ENCODE data around the gene PARD6B.
"Not testable (repeated sequence)": the region's sequence is repeated elsewhere in the genome, so short reads cannot be mapped to it uniquely, and the experiment has no call there.

The PARD6B gene

DNA sequence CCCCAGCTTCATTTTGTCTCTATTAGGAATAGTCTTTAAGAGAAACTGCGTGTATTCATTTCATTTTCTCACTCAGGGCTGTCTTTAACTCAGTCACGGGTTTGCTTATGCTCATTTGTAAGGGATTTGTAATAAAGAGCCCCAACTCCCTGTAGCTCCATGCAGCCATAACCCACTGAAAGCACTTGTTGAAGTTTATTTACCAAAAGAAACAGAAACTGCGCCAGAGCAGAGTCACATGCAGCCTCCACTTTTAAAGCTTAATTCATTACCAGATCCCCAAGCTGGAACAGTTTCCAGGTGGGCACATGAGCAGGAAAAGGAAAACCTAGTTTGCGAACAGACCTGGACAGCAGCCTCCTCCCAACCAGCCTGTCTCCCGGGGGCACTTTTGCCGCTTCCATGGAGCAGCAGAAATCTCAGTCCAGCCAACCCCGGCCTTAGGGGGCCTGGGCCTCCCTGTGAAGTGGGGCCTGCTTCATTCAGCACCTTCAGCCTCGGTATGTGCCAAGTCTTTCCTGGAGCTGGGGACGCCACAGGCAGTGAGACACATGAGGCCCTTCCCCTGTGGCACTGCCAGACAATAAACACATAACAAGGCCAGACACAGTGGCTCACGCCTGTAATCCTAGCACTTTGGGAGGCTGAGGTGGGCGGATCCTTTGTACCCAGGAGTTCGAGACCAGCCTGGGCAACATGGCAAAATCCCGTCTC, 68.0 kb downstream of the PARD6B start:
- no peak for DNase-seq
- H3K36me3 Mint-ChIP-seq (ENCODE audit: low read depth) = no peaks in the 10 kb centered on the region
- H3K9me3 Mint-ChIP-seq = no peaks in the 10 kb centered on the region
- H3K27ac Mint-ChIP-seq = no peak overlapping the region
- H3K4me1 Mint-ChIP-seq = peaks cover 19% of the 10 kb centered on the region
- H3K4me3 Mint-ChIP-seq = no peak overlapping the region
- H3K27me3 Mint-ChIP-seq (ENCODE audit: low read depth, poor library complexity) = no peaks in the 10 kb centered on the region
- TF ChIP-seq, protein P1, sequence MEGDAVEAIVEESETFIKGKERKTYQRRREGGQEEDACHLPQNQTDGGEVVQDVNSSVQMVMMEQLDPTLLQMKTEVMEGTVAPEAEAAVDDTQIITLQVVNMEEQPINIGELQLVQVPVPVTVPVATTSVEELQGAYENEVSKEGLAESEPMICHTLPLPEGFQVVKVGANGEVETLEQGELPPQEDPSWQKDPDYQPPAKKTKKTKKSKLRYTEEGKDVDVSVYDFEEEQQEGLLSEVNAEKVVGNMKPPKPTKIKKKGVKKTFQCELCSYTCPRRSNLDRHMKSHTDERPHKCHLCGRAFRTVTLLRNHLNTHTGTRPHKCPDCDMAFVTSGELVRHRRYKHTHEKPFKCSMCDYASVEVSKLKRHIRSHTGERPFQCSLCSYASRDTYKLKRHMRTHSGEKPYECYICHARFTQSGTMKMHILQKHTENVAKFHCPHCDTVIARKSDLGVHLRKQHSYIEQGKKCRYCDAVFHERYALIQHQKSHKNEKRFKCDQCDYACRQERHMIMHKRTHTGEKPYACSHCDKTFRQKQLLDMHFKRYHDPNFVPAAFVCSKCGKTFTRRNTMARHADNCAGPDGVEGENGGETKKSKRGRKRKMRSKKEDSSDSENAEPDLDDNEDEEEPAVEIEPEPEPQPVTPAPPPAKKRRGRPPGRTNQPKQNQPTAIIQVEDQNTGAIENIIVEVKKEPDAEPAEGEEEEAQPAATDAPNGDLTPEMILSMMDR (IDR thresholded peaks at IDR 0.05) = no peak

- Mint-ChIP-seq H3K27ac (peak overlapping the region; percentile 54), H3K9me3 (no peaks in the 10 kb centered on the region), H3K4me3 (no peak overlapping the region), H3K4me1 (peaks cover 19% of the 10 kb centered on the region), H3K27me3 (ENCODE audit: low read depth, poor library complexity) (no peaks in the 10 kb centered on the region), H3K36me3 (ENCODE audit: low read depth) (no peaks in the 10 kb centered on the region)
- DNase-seq = no peak
- TF ChIP-seq, protein P1 (IDR thresholded peaks at IDR 0.05) = no peak
Observed at GRCh38 chr20:50799890-50800550, 68.6 kb downstream of the PARD6B start.

DNA sequence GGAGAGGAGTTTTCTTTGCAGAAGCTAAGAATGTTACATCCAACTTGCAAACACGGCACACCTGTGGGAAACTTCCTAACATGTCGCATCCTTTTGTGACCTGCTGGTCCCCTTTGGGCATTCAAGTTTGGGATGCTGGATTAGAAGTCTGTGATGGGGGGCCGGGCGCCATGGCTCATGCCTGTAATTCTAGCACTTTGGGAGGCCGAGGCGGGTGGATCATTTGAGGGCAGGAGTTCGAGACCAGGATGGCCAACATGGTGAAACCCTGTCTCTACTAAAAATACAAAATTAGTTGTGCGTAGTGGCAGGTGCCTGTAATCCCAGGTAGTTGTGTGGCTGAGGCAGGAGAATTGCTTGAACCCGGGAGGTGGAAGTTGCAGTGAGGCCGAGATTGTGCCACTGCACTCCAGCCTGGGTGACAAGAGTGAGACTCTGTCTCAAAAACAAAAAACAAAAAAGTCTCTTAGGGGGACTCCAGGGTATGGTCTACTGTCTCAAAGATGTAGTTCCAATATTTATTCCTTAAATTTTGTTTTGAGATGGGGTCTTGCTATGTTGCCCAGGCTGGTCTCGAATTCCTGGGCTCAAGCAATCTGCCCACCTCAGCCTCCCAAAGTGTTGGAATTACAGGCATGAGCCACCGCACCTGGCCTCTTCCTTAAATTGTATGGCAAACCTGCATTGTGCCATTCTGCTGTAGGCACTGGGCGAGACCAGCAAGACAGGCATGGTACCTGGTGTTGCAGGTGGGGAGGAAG, 69.8 kb downstream of the PARD6B start:
- H3K27ac Mint-ChIP-seq; H3K36me3 Mint-ChIP-seq (ENCODE audit: low read depth); H3K4me3 Mint-ChIP-seq: not testable (repeated sequence)

DNA sequence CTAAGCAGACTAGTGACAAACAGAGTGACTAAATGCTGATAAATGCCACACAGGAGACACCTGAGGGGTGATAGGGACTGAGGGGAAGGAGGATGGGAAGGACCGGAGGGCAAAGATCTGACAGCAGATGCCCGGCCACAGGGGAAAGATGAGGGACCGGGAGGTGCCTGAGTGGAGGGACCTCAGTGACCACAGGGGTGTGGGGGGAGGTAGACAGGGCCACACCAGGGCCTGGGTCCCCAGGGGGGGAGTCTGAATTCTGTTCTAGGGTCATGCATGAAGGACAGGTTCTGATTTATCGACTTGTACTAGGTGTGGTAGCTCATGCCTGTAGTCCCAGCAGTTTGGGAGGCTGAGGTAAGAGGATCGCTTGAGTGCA, 70.4 kb downstream of the PARD6B start:
- H3K27me3 Mint-ChIP-seq (ENCODE audit: low read depth, poor library complexity) = no peaks in the 10 kb centered on the region
- no peaks in the 10 kb centered on the region for H3K36me3 Mint-ChIP-seq (ENCODE audit: low read depth)
- H3K9me3 Mint-ChIP-seq = no peaks in the 10 kb centered on the region
- DNase-seq = no peak
- no peak overlapping the region for H3K27ac Mint-ChIP-seq
- no peak overlapping the region for H3K4me3 Mint-ChIP-seq
- peaks cover 15% of the 10 kb centered on the region for H3K4me1 Mint-ChIP-seq
- TF ChIP-seq, protein P1 (IDR thresholded peaks at IDR 0.05) = no peak

More for the DNA sequence above, 69.8 kb downstream of the PARD6B start:
- not testable (repeated sequence) for H3K27me3 Mint-ChIP-seq (ENCODE audit: low read depth, poor library complexity); DNase-seq; H3K9me3 Mint-ChIP-seq
- H3K4me1 Mint-ChIP-seq = peaks cover 15% of the 10 kb centered on the region

DNA sequence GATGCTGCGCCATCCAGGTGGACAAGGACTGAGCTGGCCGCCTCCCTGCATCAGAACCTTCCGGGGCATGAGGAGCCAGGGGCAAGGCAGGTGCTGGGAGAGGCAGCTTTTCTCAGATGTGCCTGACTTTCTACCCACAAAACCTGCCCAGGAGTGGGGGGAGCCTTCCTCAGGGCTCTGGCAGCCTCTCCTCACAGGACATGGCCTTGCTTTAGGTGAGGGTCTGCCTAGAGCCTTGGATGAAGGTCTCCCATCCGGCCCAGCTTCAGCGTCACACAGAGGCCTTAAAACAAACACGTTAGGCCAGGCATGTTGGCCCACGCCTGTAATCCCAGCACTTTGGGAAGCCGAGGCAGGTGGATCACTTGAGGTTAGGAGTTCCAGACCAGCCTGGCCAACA, 70.9 kb downstream of the PARD6B start:
- Mint-ChIP-seq H3K27ac (no peak overlapping the region), H3K4me3 (no peak overlapping the region), H3K27me3 (ENCODE audit: low read depth, poor library complexity) (no peaks in the 10 kb centered on the region), H3K9me3 (no peaks in the 10 kb centered on the region), H3K36me3 (ENCODE audit: low read depth) (no peaks in the 10 kb centered on the region), H3K4me1 (peaks cover 15% of the 10 kb centered on the region)
- no peak for DNase-seq
- TF ChIP-seq, protein P1 (IDR thresholded peaks at IDR 0.05) = no peak
